Endothelial cell of umbilical vein (primary cell): Measurements from ENCODE around the gene ISL1. TPM values are rescaled to one million over a fixed set of nuclear protein-coding genes. Genes with fewer than 3 reads are reported as not detected.

ENCODE experiments used
- BruUV-seq: library from RNA; stranded (reverse); fragments of 400-500 nt; replicated peaks from 2 replicates; lab custom pipeline; 2021; lab: Mats Ljungman, UMichigan
- CTCF ChIA-PET: fragments of 300-600, 350-600 bp; sonication (Branson Sonifier 250); formaldehyde crosslinking; loops from one replicate; lab custom pipeline; 2021; ENCODE audit warnings: antibody characterized with exemption, inconsistent platforms; lab: Charles Lee
- POLR2A ChIA-PET: fragments of 300-600, 350-600 bp; sonication (Branson Sonifier 250); formaldehyde crosslinking; loops from one replicate; lab custom pipeline; 2021; ENCODE audit warnings: antibody characterized with exemption, inconsistent platforms; lab: Charles Lee
- DNase-seq: peaks from one replicate; pipeline ENCODE4 v3.0.0-alpha.2; 2011; ENCODE audit warnings: low read depth, low spot score
- FAIRE-seq: peaks from 2 replicates; lab custom pipeline; 2011; peaks lifted over from hg19 to GRCh38; lab: Jason Lieb, UNC
- H2AFZ ChIP-seq: 2 replicates; pipeline ENCODE4 v1.6.0; 2012; ENCODE audit warnings: low read depth, low read length, control low read depth, inconsistent platforms
- H3K27ac ChIP-seq: 2 replicates; pipeline ENCODE4 v1.5.1; 2011; ENCODE audit warnings: low read depth, mild to moderate bottlenecking, control low read depth, low read length, moderate library complexity; ENCODE audit not compliant: insufficient read depth
- H3K27me3 ChIP-seq, 2 experiments: 2 replicates each; pipeline versions ENCODE4 v1.6.0 to v1.6.1; 2011; ENCODE audit warnings: low read length in 2 of 2, mixed read lengths in 1 of 2; ENCODE audit not compliant: control insufficient read depth in 2 of 2, insufficient read depth in 2 of 2
- H3K36me3 ChIP-seq, 2 experiments: 2 replicates in 1 of 2; 3 replicates in 1 of 2; pipeline ENCODE4 v1.5.1; 2011; ENCODE audit warnings: low read length in 2 of 2, mild to moderate bottlenecking in 1 of 2, moderate library complexity in 1 of 2; ENCODE audit not compliant: control insufficient read depth in 2 of 2, insufficient read depth in 2 of 2; ENCODE audit errors: extremely low read depth in 1 of 2
- H3K4me1 ChIP-seq: 3 replicates; pipeline ENCODE4 v1.5.1; 2011; ENCODE audit warnings: mild to moderate bottlenecking, low read length; ENCODE audit not compliant: control insufficient read depth, insufficient read depth; ENCODE audit errors: extremely low read depth
- H3K4me2 ChIP-seq: 2 replicates; pipeline ENCODE4 v1.6.1; 2011; ENCODE audit warnings: low read length, control low read depth, mixed read lengths; ENCODE audit not compliant: insufficient read depth
- H3K4me3 ChIP-seq, 3 experiments: fragments of 200-600 bp in 1 of 3; sonication (generic), shearing (Covaris generic) in 1 of 3; replicated peaks in 1 of 3; 2 replicates each; pipeline ENCODE4 v1.5.1; 2011 to 2016; ENCODE audit warnings: control low read depth in 3 of 3, low read length in 3 of 3, mild to moderate bottlenecking in 2 of 3, inconsistent platforms in 1 of 3, low read depth in 1 of 3, moderate library complexity in 1 of 3; ENCODE audit not compliant: insufficient read depth in 1 of 3
- H3K79me2 ChIP-seq: 2 replicates; pipeline ENCODE4 v1.6.0; 2012; ENCODE audit warnings: low read length, inconsistent platforms; ENCODE audit not compliant: control insufficient read depth, insufficient read depth
- H3K9ac ChIP-seq: replicated peaks from 2 replicates; pipeline ENCODE3; 2011; ENCODE audit warnings: low read length, control low read depth; ENCODE audit not compliant: insufficient read depth; ENCODE audit errors: extremely low read depth
- H3K9me1 ChIP-seq: replicated peaks from 3 replicates; pipeline ENCODE4 v1.6.0; 2011; ENCODE audit warnings: mild to moderate bottlenecking, low read length; ENCODE audit not compliant: control insufficient read depth, insufficient read depth; ENCODE audit errors: extremely low read depth
- H3K9me3 ChIP-seq: replicated peaks from 2 replicates; pipeline ENCODE4 v1.5.1; 2012; ENCODE audit warnings: low read length, inconsistent platforms; ENCODE audit not compliant: control insufficient read depth, insufficient read depth
- H4K20me1 ChIP-seq: replicated peaks from 2 replicates; pipeline ENCODE3; 2011; ENCODE audit warnings: mild to moderate bottlenecking, low read length; ENCODE audit not compliant: control insufficient read depth, insufficient read depth; ENCODE audit errors: extremely low read depth
- CTCF ChIP-seq, 2 donors: IDR thresholded peaks; 1 replicate in 1 of 2; 2 replicates in 1 of 2; pipeline ENCODE4 v1.5.1; 2011; ENCODE audit warnings: low read length in 2 of 2, mild to moderate bottlenecking in 2 of 2, moderate library complexity in 2 of 2, control low read depth in 1 of 2, inconsistent platforms in 1 of 2, low read depth in 1 of 2; ENCODE audit not compliant: insufficient read depth in 1 of 2; ENCODE audit errors: extremely low read depth in 1 of 2
- EZH2 ChIP-seq: IDR thresholded peaks from 2 replicates; pipeline ENCODE4 v1.6.1; 2012; ENCODE audit warnings: borderline replicate concordance, low read depth, mild to moderate bottlenecking, moderate library complexity, low read length, inconsistent platforms; ENCODE audit not compliant: severe bottlenecking
- FOS ChIP-seq: IDR thresholded peaks from 2 replicates; pipeline ENCODE4 v1.6.1; 2011; ENCODE audit warnings: mild to moderate bottlenecking, low read length, moderate library complexity, borderline replicate concordance; ENCODE audit not compliant: insufficient read depth
- GATA2 ChIP-seq: IDR thresholded peaks from 2 replicates; pipeline ENCODE4 v1.7.0; 2011; ENCODE audit warnings: low read depth, mild to moderate bottlenecking, moderate library complexity, mixed read lengths, low read length; ENCODE audit not compliant: insufficient read length, insufficient read depth
- JUN ChIP-seq: IDR thresholded peaks from 2 replicates; pipeline ENCODE4 v1.6.1; 2011; ENCODE audit warnings: borderline replicate concordance, low read depth; ENCODE audit not compliant: insufficient read length, insufficient read depth
- MAX ChIP-seq: IDR thresholded peaks from 2 replicates; pipeline ENCODE4 v1.6.1; 2011; ENCODE audit not compliant: insufficient read depth, insufficient read length
- MYC ChIP-seq: IDR thresholded peaks from one replicate; pipeline ENCODE4 v1.6.1; 2011; ENCODE audit warnings: mild to moderate bottlenecking, low read depth, low read length
- POLR2A ChIP-seq: IDR thresholded peaks from 2 replicates; pipeline ENCODE4 v1.6.1; 2012; ENCODE audit warnings: low read depth, mild to moderate bottlenecking, control low read depth, low read length
- POLR2AphosphoS5 ChIP-seq: IDR thresholded peaks from 2 replicates; pipeline ENCODE4 v1.6.1; 2012; ENCODE audit warnings: low read depth, mild to moderate bottlenecking, control low read depth, low read length, moderate library complexity; ENCODE audit not compliant: insufficient read depth
- dilution Hi-C: fragments of 300-500 bp; cut with MboI; formaldehyde crosslinking; loops from one replicate; pipeline ENCODE4 v1.15.0; 2019; ENCODE audit warnings: low sequenced_read_pairs; ENCODE audit not compliant: extremely low pct_ligation_motif_present
- intact Hi-C: fragments of 100-400 bp; cut with micrococcal nuclease; formaldehyde crosslinking; loops from one replicate; pipeline ENCODE4 v1.10.0; 2022
- polyA plus RNA-seq, 4 experiments: library from polyadenylated mRNA; depleted of rRNA in 3 of 4; stranded (reverse) in 3 of 4; unstranded in 1 of 4; fragments of >200 nt; gene quantifications; 2 replicates each; pipeline versions ENCODE4 v1.2.1 to v1.2.3, GENCODE V29; 2011 to 2012; ENCODE audit warnings: missing spikeins in 1 of 4
- total RNA-seq: library from RNA; stranded (reverse); gene quantifications from 2 replicates; pipeline ENCODE4 v1.2.3, GENCODE V29; 2021

Gene ISL1
- total and polyA plus RNA-seq, 2 donors (not counting 3 experiments of a cell fraction or from before 2014, with no cell fraction given): 0.28 to 1.1 TPM

GRCh38 chr5:51345106-51345505 is 38.1 kb upstream of the ISL1 start:
- no peaks in the 10 kb centered on the region for H3K79me2 ChIP-seq
- H3K4me1 ChIP-seq: no peaks in the 10 kb centered on the region
- FAIRE-seq: no peak
- dilution Hi-C loops: no loop called here
- H3K27me3 ChIP-seq: no peaks in the 10 kb centered on the region
- CTCF ChIA-PET: no interaction called here
- no TSS peak for BruUV-seq
- no peak overlapping the region for H3K9ac ChIP-seq
- intact Hi-C loops: no loop called here
- H3K36me3 ChIP-seq: no peaks in the 10 kb centered on the region
- no peak overlapping the region for H3K4me2 ChIP-seq
- DNase-seq: no peak
- H4K20me1 ChIP-seq: no peaks in the 10 kb centered on the region
- no peaks in the 10 kb centered on the region for H3K9me3 ChIP-seq
- POLR2A ChIA-PET: no interaction called here
- H2AFZ ChIP-seq: no peak overlapping the region
- TF ChIP-seq CTCF (IDR thresholded peaks at IDR 0.05; ENCODE audit: extremely low read depth in 1 of 2, insufficient read depth in 1 of 2, low read depth in 1 of 2, low read length in 2 of 2) (no peak), FOS (no peak), MAX (no peak), EZH2 (no peak), POLR2A (no peak), POLR2AphosphoS5 (no peak), MYC (no peak), GATA2 (no peak), JUN (no peak)
- no peak overlapping the region for H3K27ac ChIP-seq
- no peaks in the 10 kb centered on the region for H3K9me1 ChIP-seq
- H3K4me3 ChIP-seq: no peak overlapping the region
